Stimulated activated CD4-positive, alpha-beta T cell treated with anti-CD3 and anti-CD28 coated beads, Interleukin-15, amount 100 ng/mL, for 1 hour (primary cell): ENCODE data around the gene COMMD6.

Experiments
- DNase-seq, 2 donors: peaks; one replicate each; pipeline ENCODE4 v3.0.0-alpha.2; 2020; ENCODE audit warnings: low read depth in 1 of 2, low spot score in 1 of 2

COMMD6 gene

GRCh38 chr13:75530549-75530961 lies 7.1 kb downstream of the COMMD6 start:
- no peak for DNase-seq

- no peak for DNase-seq
Observed at GRCh38 chr13:75521956-75522355, 15.7 kb downstream of the COMMD6 start.

- DNase-seq: no peak
Observed at GRCh38 chr13:75518439-75519088, 19.1 kb downstream of the COMMD6 start.

- no peak for DNase-seq
Observed at GRCh38 chr13:75514080-75514995, 23.3 kb downstream of the COMMD6 start.

- no peak for DNase-seq
Observed at GRCh38 chr13:75513271-75513670, 24.4 kb downstream of the COMMD6 start.

- no peak for DNase-seq
Observed at GRCh38 chr13:75512253-75512652, 25.4 kb downstream of the COMMD6 start.

GRCh38 chr13:75511051-75511625 lies 26.5 kb downstream of the COMMD6 start:
- DNase-seq: no peak

GRCh38 chr13:75508002-75508548 lies 29.6 kb downstream of the COMMD6 start:
- no peak for DNase-seq

- no peak for DNase-seq
Observed at GRCh38 chr13:75507027-75508001, 30.3 kb downstream of the COMMD6 start.

- no peak for DNase-seq
Observed at GRCh38 chr13:75506018-75506417, 31.6 kb downstream of the COMMD6 start.

- DNase-seq: no peak
Observed at GRCh38 chr13:75505327-75505726, 32.3 kb downstream of the COMMD6 start.

GRCh38 chr13:75495938-75496337 lies 41.7 kb downstream of the COMMD6 start:
- no peak for DNase-seq

GRCh38 chr13:75494491-75494890 lies 43.1 kb downstream of the COMMD6 start:
- DNase-seq: no peak

GRCh38 chr13:75493156-75493555 lies 44.5 kb downstream of the COMMD6 start:
- DNase-seq: no peak

GRCh38 chr13:75492389-75492788 lies 45.3 kb downstream of the COMMD6 start:
- DNase-seq: no peak

- DNase-seq: no peak
Observed at GRCh38 chr13:75491376-75491775, 46.3 kb downstream of the COMMD6 start.

GRCh38 chr13:75489502-75490263 lies 48.0 kb downstream of the COMMD6 start:
- no peak for DNase-seq

GRCh38 chr13:75486146-75487062 lies 51.2 kb downstream of the COMMD6 start:
- DNase-seq: no peak
